Measurements from ENCODE around the gene ZNF367.
A peak's percentile ranks its signal among the peaks of the same experiment; 100 is the strongest.
"Not testable (repeated sequence)": the region's sequence is repeated elsewhere in the genome, so short reads cannot be mapped to it uniquely, and the experiment has no call there.

ZNF367 gene

GRCh38 chr9:96378187-96378586, 40.0 kb downstream of the ZNF367 start:
- peaks cover 17% of the 10 kb centered on the region for H3K4me1 ChIP-seq (ENCODE audit: control insufficient read depth, insufficient read depth, low read length)
- no peaks in the 10 kb centered on the region for H3K27me3 ChIP-seq (ENCODE audit: control insufficient read depth, insufficient read depth, low read length)
- no peaks in the 10 kb centered on the region for H3K9me3 ChIP-seq (replicated peaks; ENCODE audit: low read length)
- no peak overlapping the region for H3K4me3 ChIP-seq (ENCODE audit: low read length)
- H3K9ac ChIP-seq (ENCODE audit: low read depth, low read length) = no peak overlapping the region
- H3K4me2 ChIP-seq (ENCODE audit: low read length) = no peak overlapping the region
- H3K36me3 ChIP-seq (ENCODE audit: insufficient read depth, low read length) = no peaks in the 10 kb centered on the region

- Histone ChIP-seq H3K36me3 (ENCODE audit: insufficient read depth, low read length) (no peaks in the 10 kb centered on the region), H3K9me3 (replicated peaks; ENCODE audit: low read length) (no peaks in the 10 kb centered on the region), H3K4me1 (ENCODE audit: control insufficient read depth, insufficient read depth, low read length) (peaks cover 11% of the 10 kb centered on the region), H3K9ac (ENCODE audit: low read depth, low read length) (no peak overlapping the region), H3K4me2 (ENCODE audit: low read length) (peak overlapping the region; percentile 37), H3K27me3 (ENCODE audit: control insufficient read depth, insufficient read depth, low read length) (no peaks in the 10 kb centered on the region), H3K4me3 (ENCODE audit: low read length) (no peak overlapping the region)
These were observed 41.0 kb downstream of the ZNF367 start for GRCh38 chr9:96376891-96377874.

- H3K4me3 ChIP-seq (ENCODE audit: low read length); H3K36me3 ChIP-seq (ENCODE audit: insufficient read depth, low read length); H3K9me3 ChIP-seq (replicated peaks; ENCODE audit: low read length); H3K9ac ChIP-seq (ENCODE audit: low read depth, low read length); H3K27me3 ChIP-seq (ENCODE audit: control insufficient read depth, insufficient read depth, low read length); H3K4me2 ChIP-seq (ENCODE audit: low read length): not testable (repeated sequence)
- H3K4me1 ChIP-seq (ENCODE audit: control insufficient read depth, insufficient read depth, low read length) = peaks cover 11% of the 10 kb centered on the region
These were observed 42.7 kb downstream of the ZNF367 start for GRCh38 chr9:96375507-96375906.

GRCh38 chr9:96367943-96368342, 50.2 kb downstream of the ZNF367 start:
- Histone ChIP-seq H3K36me3 (ENCODE audit: insufficient read depth, low read length) (peaks cover 9% of the 10 kb centered on the region), H3K9me3 (replicated peaks; ENCODE audit: low read length) (no peaks in the 10 kb centered on the region), H3K4me2 (ENCODE audit: low read length) (no peak overlapping the region), H3K27me3 (ENCODE audit: control insufficient read depth, insufficient read depth, low read length) (no peaks in the 10 kb centered on the region), H3K4me1 (ENCODE audit: control insufficient read depth, insufficient read depth, low read length) (no peaks in the 10 kb centered on the region), H3K9ac (ENCODE audit: low read depth, low read length) (no peak overlapping the region), H3K4me3 (ENCODE audit: low read length) (no peak overlapping the region)

GRCh38 chr9:96363175-96363967, 54.8 kb downstream of the ZNF367 start:
- no peaks in the 10 kb centered on the region for H3K9me3 ChIP-seq (replicated peaks; ENCODE audit: low read length)
- H3K4me2 ChIP-seq (ENCODE audit: low read length) = no peak overlapping the region
- H3K9ac ChIP-seq (ENCODE audit: low read depth, low read length) = no peak overlapping the region
- H3K27me3 ChIP-seq (ENCODE audit: control insufficient read depth, insufficient read depth, low read length) = no peaks in the 10 kb centered on the region
- no peak overlapping the region for H3K4me3 ChIP-seq (ENCODE audit: low read length)
- H3K36me3 ChIP-seq (ENCODE audit: insufficient read depth, low read length) = peaks cover 18% of the 10 kb centered on the region
- no peaks in the 10 kb centered on the region for H3K4me1 ChIP-seq (ENCODE audit: control insufficient read depth, insufficient read depth, low read length)

GRCh38 chr9:96362119-96362518, 56.1 kb downstream of the ZNF367 start:
- not testable (repeated sequence) for H3K27me3 ChIP-seq (ENCODE audit: control insufficient read depth, insufficient read depth, low read length); H3K4me3 ChIP-seq (ENCODE audit: low read length); H3K9ac ChIP-seq (ENCODE audit: low read depth, low read length); H3K9me3 ChIP-seq (replicated peaks; ENCODE audit: low read length); H3K4me2 ChIP-seq (ENCODE audit: low read length); H3K4me1 ChIP-seq (ENCODE audit: control insufficient read depth, insufficient read depth, low read length)
- H3K36me3 ChIP-seq (ENCODE audit: insufficient read depth, low read length) = peaks cover 18% of the 10 kb centered on the region

- no peak overlapping the region for H3K9ac ChIP-seq (ENCODE audit: low read depth, low read length)
- H3K4me1 ChIP-seq (ENCODE audit: control insufficient read depth, insufficient read depth, low read length) = no peaks in the 10 kb centered on the region
- H3K9me3 ChIP-seq (replicated peaks; ENCODE audit: low read length) = no peaks in the 10 kb centered on the region
- H3K27me3 ChIP-seq (ENCODE audit: control insufficient read depth, insufficient read depth, low read length) = no peaks in the 10 kb centered on the region
- H3K36me3 ChIP-seq (ENCODE audit: insufficient read depth, low read length) = peaks cover 18% of the 10 kb centered on the region
- no peak overlapping the region for H3K4me3 ChIP-seq (ENCODE audit: low read length)
- no peak overlapping the region for H3K4me2 ChIP-seq (ENCODE audit: low read length)
These were observed 56.5 kb downstream of the ZNF367 start for GRCh38 chr9:96361668-96362067.

GRCh38 chr9:96360976-96361375, 57.2 kb downstream of the ZNF367 start:
- Histone ChIP-seq H3K9me3 (replicated peaks; ENCODE audit: low read length) (no peaks in the 10 kb centered on the region), H3K27me3 (ENCODE audit: control insufficient read depth, insufficient read depth, low read length) (no peaks in the 10 kb centered on the region), H3K9ac (ENCODE audit: low read depth, low read length) (no peak overlapping the region), H3K4me3 (ENCODE audit: low read length) (no peak overlapping the region), H3K4me1 (ENCODE audit: control insufficient read depth, insufficient read depth, low read length) (no peaks in the 10 kb centered on the region), H3K4me2 (ENCODE audit: low read length) (no peak overlapping the region), H3K36me3 (ENCODE audit: insufficient read depth, low read length) (peaks cover 18% of the 10 kb centered on the region)

GRCh38 chr9:96360523-96360922, 57.6 kb downstream of the ZNF367 start:
- H3K9me3 ChIP-seq (replicated peaks; ENCODE audit: low read length); H3K27me3 ChIP-seq (ENCODE audit: control insufficient read depth, insufficient read depth, low read length); H3K9ac ChIP-seq (ENCODE audit: low read depth, low read length); H3K4me2 ChIP-seq (ENCODE audit: low read length); H3K4me3 ChIP-seq (ENCODE audit: low read length); H3K4me1 ChIP-seq (ENCODE audit: control insufficient read depth, insufficient read depth, low read length): not testable (repeated sequence)
- H3K36me3 ChIP-seq (ENCODE audit: insufficient read depth, low read length) = peaks cover 18% of the 10 kb centered on the region

GRCh38 chr9:96350866-96351265, 67.3 kb downstream of the ZNF367 start:
- Histone ChIP-seq H3K4me3 (ENCODE audit: low read length) (no peak overlapping the region), H3K36me3 (ENCODE audit: insufficient read depth, low read length) (peaks cover 3% of the 10 kb centered on the region), H3K4me2 (ENCODE audit: low read length) (no peak overlapping the region), H3K4me1 (ENCODE audit: control insufficient read depth, insufficient read depth, low read length) (no peaks in the 10 kb centered on the region), H3K9ac (ENCODE audit: low read depth, low read length) (no peak overlapping the region), H3K9me3 (replicated peaks; ENCODE audit: low read length) (no peaks in the 10 kb centered on the region), H3K27me3 (ENCODE audit: control insufficient read depth, insufficient read depth, low read length) (no peaks in the 10 kb centered on the region)

GRCh38 chr9:96348261-96348660, 69.9 kb downstream of the ZNF367 start:
- Histone ChIP-seq H3K9me3 (replicated peaks; ENCODE audit: low read length) (no peaks in the 10 kb centered on the region), H3K4me2 (ENCODE audit: low read length) (no peak overlapping the region), H3K4me1 (ENCODE audit: control insufficient read depth, insufficient read depth, low read length) (peaks cover 15% of the 10 kb centered on the region), H3K4me3 (ENCODE audit: low read length) (no peak overlapping the region), H3K36me3 (ENCODE audit: insufficient read depth, low read length) (peaks cover 3% of the 10 kb centered on the region), H3K9ac (ENCODE audit: low read depth, low read length) (no peak overlapping the region), H3K27me3 (ENCODE audit: control insufficient read depth, insufficient read depth, low read length) (no peaks in the 10 kb centered on the region)

Data from skeletal muscle satellite cell (primary cell).